Mucosa of descending colon (tissue), 3 donors: Measurements from ENCODE around the gene PDE9A. TPM values are rescaled to one million over a fixed set of nuclear protein-coding genes. Genes with fewer than 3 reads are reported as not detected.

Experiments used
- ATAC-seq: fragments of 200-7000 bp; cut with Tn5 transposase; one replicate; pipeline ENCODE4 v1.9.1; 2020; ENCODE audit warnings: mild to moderate bottlenecking, moderate library complexity
- DNase-seq, 3 donors: peaks; one replicate each; pipeline ENCODE4 v3.0.0-alpha.2; 2020
- H3K36me3 ChIP-seq: fragments of 200-600 bp; one replicate; pipeline ENCODE4 v1.8.0; 2021; ENCODE audit warnings: low read depth, mild to moderate bottlenecking
- H3K4me1 ChIP-seq: fragments of 200-600 bp; one replicate; pipeline ENCODE4 v1.8.0; 2021; ENCODE audit warnings: low read depth, mild to moderate bottlenecking
- H3K4me3 ChIP-seq: fragments of 200-600 bp; one replicate; pipeline ENCODE4 v1.8.0; 2021; ENCODE audit warnings: mild to moderate bottlenecking
- H3K9me3 ChIP-seq: fragments of 200-600 bp; one replicate; pipeline ENCODE4 v1.8.0; 2021; ENCODE audit warnings: mild to moderate bottlenecking
- intact Hi-C, 2 donors: fragments of 100-400 bp; cut with DNase I in 1 of 2; cut with micrococcal nuclease in 1 of 2; formaldehyde crosslinking; loops; one replicate each; pipeline versions ENCODE4 v1.11.0 to v1.11.1; 2022; cut with DNase I, micrococcal nuclease
- total RNA-seq, 3 donors: library from RNA; stranded (reverse); fragmentation: NEBNext Ultra II Directional in 2 of 3; extraction: Animal tissue kit (Norgen Biotek cat#: 25700) in 2 of 3; gene quantifications; one replicate each; pipeline versions ENCODE4 v1.2.1 to v1.2.4, GENCODE V29; 2021 to 2023
- TF ChIP-seq, protein P1 (sequence below): fragments of 200-600 bp; IDR thresholded peaks from one replicate; pipeline ENCODE4 v1.8.0; 2022; ENCODE audit warnings: antibody characterized with exemption, mild to moderate bottlenecking
- donor health status: DM: no; HTN: no; CAD: no; lungs with moderate emphysema.
- donor health status: DM: no; HTN: no; CAD: no.
- donor health status: DM: no; HTN: yes; CAD: no.

PDE9A gene
- total RNA-seq, 3 donors from 2014 or later = 98.4 to 200 (median 167) TPM

DNA sequence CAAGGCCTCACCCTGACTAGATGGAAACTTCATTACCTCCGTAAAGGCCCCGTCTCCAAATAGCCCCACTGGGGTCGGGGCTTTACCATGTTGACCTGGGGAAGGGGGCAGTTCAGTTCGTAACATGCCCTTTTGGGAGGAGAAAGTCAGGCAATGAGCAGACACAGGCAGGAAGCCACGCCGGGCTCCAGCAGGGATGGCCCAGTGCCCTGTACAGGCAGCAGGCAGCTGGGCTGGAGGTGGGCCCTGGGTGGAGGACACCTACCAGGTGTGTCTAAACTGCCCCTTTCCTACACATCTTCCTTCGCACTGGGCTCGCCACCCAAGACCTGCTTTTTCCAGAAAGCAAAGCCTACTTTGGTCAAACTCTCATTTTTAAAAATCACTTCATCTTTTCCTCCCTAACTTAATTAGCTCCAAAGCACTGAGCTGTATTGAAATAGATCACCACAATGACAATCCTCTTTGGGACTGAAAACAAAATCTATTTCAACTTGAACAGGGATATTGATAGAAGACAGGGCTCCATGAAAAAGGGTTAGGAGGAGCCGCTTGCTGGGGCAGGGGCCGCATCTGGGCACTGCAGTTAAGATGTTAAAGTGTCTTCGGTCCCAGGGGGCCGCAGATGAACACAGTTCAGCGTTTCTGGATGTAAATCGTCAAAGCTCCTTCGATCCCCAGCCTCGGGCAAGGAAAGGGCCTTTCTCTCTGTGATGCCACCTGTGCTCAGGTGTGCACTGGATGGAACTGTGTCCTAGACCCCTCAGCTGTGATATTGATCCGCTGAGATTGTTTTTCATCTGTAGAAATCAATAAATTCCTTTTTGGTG lies 104.6 kb downstream of the PDE9A start:
- Histone ChIP-seq H3K9me3 (no peaks in the 10 kb centered on the region), H3K4me3 (no peak overlapping the region), H3K4me1 (no peaks in the 10 kb centered on the region), H3K36me3 (peaks cover 2% of the 10 kb centered on the region)
- no peak for DNase-seq
- TF ChIP-seq, protein P1, sequence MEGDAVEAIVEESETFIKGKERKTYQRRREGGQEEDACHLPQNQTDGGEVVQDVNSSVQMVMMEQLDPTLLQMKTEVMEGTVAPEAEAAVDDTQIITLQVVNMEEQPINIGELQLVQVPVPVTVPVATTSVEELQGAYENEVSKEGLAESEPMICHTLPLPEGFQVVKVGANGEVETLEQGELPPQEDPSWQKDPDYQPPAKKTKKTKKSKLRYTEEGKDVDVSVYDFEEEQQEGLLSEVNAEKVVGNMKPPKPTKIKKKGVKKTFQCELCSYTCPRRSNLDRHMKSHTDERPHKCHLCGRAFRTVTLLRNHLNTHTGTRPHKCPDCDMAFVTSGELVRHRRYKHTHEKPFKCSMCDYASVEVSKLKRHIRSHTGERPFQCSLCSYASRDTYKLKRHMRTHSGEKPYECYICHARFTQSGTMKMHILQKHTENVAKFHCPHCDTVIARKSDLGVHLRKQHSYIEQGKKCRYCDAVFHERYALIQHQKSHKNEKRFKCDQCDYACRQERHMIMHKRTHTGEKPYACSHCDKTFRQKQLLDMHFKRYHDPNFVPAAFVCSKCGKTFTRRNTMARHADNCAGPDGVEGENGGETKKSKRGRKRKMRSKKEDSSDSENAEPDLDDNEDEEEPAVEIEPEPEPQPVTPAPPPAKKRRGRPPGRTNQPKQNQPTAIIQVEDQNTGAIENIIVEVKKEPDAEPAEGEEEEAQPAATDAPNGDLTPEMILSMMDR = no peak
- intact Hi-C loops = no loop called here
- ATAC-seq = no peak

DNA sequence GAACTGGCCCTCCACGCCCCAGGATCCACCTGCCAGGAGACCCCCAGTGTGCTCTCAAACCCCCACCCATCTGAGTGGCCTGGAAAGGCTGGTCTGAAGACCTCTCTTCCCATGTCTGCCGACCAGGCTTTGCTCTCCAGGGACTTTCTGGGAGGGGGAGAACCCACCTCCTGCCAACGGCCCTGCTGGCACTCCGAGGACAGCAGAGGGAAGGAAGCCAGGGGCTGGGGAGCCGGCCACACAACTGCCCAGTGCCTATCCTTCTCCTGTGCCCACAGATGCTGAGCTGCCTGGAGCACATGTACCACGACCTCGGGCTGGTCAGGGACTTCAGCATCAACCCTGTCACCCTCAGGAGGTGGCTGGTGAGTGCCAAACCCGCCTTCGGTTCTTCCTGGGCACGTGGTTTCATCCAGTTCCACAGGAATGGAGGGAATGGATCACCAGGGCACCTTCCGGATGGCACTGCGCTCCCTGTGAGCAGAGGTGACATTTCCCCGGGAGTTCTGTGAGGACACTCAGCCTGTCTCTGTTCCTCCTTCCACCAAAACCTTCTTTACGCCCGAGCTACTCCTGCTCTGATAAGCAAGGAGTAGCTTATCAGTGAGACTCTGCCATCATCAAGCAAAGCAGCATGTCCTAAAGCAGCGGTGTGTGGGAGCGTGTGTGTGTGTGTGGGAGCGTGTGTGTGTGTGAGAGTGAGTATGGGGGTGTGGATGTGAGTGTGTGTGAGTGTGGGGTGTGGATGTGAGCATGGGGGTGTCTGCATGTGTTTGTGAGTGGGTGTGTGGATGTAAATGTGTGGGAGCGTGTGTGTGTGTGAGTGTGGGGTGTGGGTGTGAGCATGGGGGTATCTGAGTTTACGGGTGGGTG lies 105.5 kb downstream of the PDE9A start:
- Histone ChIP-seq H3K4me3 (no peak overlapping the region), H3K9me3 (no peaks in the 10 kb centered on the region), H3K4me1 (no peaks in the 10 kb centered on the region), H3K36me3 (peaks cover 2% of the 10 kb centered on the region)
- DNase-seq = no peak
- ATAC-seq = no peak
- intact Hi-C loops = no loop called here
- TF ChIP-seq, protein P1 = no peak

DNA sequence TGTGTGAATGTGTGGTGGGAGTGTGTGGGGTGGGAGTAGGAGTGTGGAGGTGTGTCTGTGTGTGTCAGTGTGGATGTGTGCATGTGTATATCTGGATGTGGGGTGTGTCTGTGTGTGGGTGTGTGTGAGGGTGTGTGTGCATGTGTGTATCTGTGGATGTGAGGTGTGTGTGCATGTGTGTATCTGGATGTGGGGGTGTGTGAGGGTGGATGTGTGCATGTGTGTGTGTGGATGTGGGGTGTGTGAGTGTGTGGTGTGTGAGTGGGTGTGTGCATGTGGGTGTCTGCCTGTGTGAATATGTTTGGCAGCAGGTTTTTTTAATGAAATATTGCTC lies 106.1 kb downstream of the PDE9A start:
- peaks cover 2% of the 10 kb centered on the region for H3K36me3 ChIP-seq

DNA sequence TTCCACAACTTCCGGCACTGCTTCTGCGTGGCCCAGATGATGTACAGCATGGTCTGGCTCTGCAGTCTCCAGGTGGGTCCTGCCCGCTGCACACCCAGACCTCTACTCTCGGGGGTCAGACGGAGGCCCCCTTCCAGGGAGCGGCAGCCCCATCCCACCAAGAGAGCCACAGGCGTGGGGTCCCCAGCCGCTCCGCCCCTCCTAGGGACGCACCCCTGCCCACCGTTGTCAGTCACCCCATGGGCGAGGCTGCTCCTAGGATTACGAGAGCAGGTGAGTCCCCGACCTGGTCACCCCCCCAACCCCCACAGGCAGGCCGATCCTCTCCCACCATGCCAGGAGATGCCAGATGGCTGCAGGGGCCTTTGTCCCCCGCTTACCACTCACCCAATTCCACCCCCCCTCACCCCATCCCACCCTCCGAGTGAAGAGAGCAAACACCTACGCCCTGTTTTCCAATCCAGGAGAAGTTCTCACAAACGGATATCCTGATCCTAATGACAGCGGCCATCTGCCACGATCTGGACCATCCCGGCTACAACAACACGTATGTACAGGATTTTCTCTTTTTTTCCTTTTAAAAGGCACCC lies 107.0 kb downstream of the PDE9A start:
- intact Hi-C loops = no loop called here
- Histone ChIP-seq H3K9me3 (no peaks in the 10 kb centered on the region), H3K4me1 (no peaks in the 10 kb centered on the region), H3K4me3 (no peak overlapping the region), H3K36me3 (peaks cover 3% of the 10 kb centered on the region)
- no peak for ATAC-seq
- TF ChIP-seq, protein P1 = no peak
- no peak for DNase-seq

More for the DNA sequence above, 106.1 kb downstream of the PDE9A start:
- no peak for DNase-seq
- intact Hi-C loops = no loop called here
- Histone ChIP-seq H3K9me3 (no peaks in the 10 kb centered on the region), H3K4me1 (no peaks in the 10 kb centered on the region), H3K4me3 (no peak overlapping the region)
- TF ChIP-seq, protein P1 = no peak
- peak; percentile 4 for ATAC-seq

DNA sequence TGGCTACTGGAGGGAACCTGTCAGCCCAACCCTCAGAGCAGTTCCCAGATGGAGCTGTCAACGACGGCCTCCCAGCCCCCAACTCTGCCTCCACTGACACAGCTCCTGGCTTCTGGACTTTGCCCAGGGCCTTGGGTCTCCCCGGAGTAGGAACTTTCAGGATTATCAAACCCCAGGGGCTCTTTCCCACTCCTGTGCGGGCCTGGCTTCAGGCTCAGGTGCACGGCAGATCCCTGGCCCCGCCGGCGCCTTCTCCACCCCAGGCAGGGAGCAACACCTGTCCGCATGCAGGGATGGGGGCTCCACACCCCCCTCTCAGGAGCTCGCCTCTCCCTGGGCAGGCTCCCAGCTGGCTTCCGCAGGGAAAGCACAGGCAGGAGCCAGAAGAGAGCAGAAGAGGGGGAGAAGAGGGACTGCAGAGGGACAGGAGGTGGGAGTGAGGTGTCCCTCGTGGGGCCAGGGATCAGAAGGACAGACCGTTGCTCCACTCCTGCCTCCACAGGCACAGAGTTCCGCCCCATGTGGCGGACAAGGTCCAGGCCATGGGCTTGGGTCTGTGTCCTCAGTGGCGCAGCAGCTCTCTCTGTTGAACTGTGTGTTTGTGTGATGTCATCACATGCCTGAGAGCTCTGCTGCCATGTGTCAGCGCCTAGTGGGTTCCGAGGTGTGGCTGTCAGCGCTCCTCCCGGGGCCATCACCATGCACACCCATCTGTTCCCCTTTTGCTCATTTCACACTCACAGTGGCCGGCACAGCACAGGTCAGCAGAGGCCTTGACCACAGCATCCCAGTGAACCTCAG lies 107.7 kb downstream of the PDE9A start:
- intact Hi-C loops = no loop called here
- peak in 1 of 3 donors; percentile 36 for DNase-seq
- peak; percentile 2 for ATAC-seq
- TF ChIP-seq, protein P1 = no peak
- peaks cover 10% of the 10 kb centered on the region for H3K36me3 ChIP-seq
- H3K4me3 ChIP-seq = no peak overlapping the region
- no peaks in the 10 kb centered on the region for H3K4me1 ChIP-seq
- no peaks in the 10 kb centered on the region for H3K9me3 ChIP-seq
